MG63 (cell line): ENCODE data around the gene ABCA13. TPM values are rescaled to one million over a fixed set of nuclear protein-coding genes. Genes with fewer than 3 reads are reported as not detected.

Source experiments
- DNase-seq: peaks from one replicate; pipeline ENCODE4 v3.0.0-alpha.2; 2020
- H3K27me3 ChIP-seq: fragments of 250-450 bp; sonication (Bioruptor Pico); 2 replicates; pipeline ENCODE4 v1.5.1; 2020; ENCODE audit warnings: mild to moderate bottlenecking, moderate library complexity
- H3K36me3 ChIP-seq: fragments of 250-450 bp; sonication (Bioruptor Pico); 2 replicates; pipeline ENCODE4 v1.5.1; 2020; ENCODE audit warnings: mild to moderate bottlenecking, moderate library complexity
- H3K4me3 ChIP-seq: fragments of 250-450 bp; sonication (Bioruptor Pico); 2 replicates; pipeline ENCODE4 v1.5.1; 2020; ENCODE audit warnings: mild to moderate bottlenecking, moderate library complexity
- H3K9me3 ChIP-seq: fragments of 250-450 bp; sonication (Bioruptor Pico); 2 replicates; pipeline ENCODE4 v1.5.1; 2020; ENCODE audit warnings: mild to moderate bottlenecking, moderate library complexity
- total RNA-seq: library from RNA; depleted of rRNA; stranded (reverse); fragments of >200 nt; shearing (Covaris generic); gene quantifications from 2 replicates; pipeline ENCODE4 v1.2.3, GENCODE V29; 2014; ENCODE audit warnings: low replicate concordance; rRNA removed

The ABCA13 gene
- total RNA-seq, 1 experiment from 2014 or later: not detected

GRCh38 chr7:48635796-48636195, 464.5 kb downstream of the ABCA13 start:
- Histone ChIP-seq H3K36me3 (no peaks in the 10 kb centered on the region), H3K9me3 (no peaks in the 10 kb centered on the region), H3K4me3 (no peak overlapping the region), H3K27me3 (no peaks in the 10 kb centered on the region)
- no peak for DNase-seq

- peak; percentile 51 for DNase-seq
- Histone ChIP-seq H3K4me3 (no peak overlapping the region), H3K36me3 (no peaks in the 10 kb centered on the region), H3K27me3 (no peaks in the 10 kb centered on the region), H3K9me3 (no peaks in the 10 kb centered on the region)
These were observed 465.2 kb downstream of the ABCA13 start for GRCh38 chr7:48636391-48637015.

GRCh38 chr7:48637382-48637781, 466.1 kb downstream of the ABCA13 start:
- Histone ChIP-seq H3K27me3 (no peaks in the 10 kb centered on the region), H3K9me3 (no peaks in the 10 kb centered on the region), H3K36me3 (no peaks in the 10 kb centered on the region), H3K4me3 (no peak overlapping the region)
- peak; percentile 5 for DNase-seq

GRCh38 chr7:48638041-48638440, 466.8 kb downstream of the ABCA13 start:
- Histone ChIP-seq H3K9me3 (no peaks in the 10 kb centered on the region), H3K27me3 (no peaks in the 10 kb centered on the region), H3K4me3 (no peak overlapping the region), H3K36me3 (no peaks in the 10 kb centered on the region)
- no peak for DNase-seq

GRCh38 chr7:48643431-48644013, 472.3 kb downstream of the ABCA13 start:
- Histone ChIP-seq H3K9me3 (no peaks in the 10 kb centered on the region), H3K36me3 (no peaks in the 10 kb centered on the region), H3K4me3 (no peak overlapping the region), H3K27me3 (peaks cover 3% of the 10 kb centered on the region)
- DNase-seq: no peak

GRCh38 chr7:48658138-48658537, 486.9 kb downstream of the ABCA13 start:
- no peak for DNase-seq
- H3K36me3 ChIP-seq: no peaks in the 10 kb centered on the region

GRCh38 chr7:48660306-48660870, 489.1 kb downstream of the ABCA13 start:
- no peak overlapping the region for H3K4me3 ChIP-seq
- H3K36me3 ChIP-seq: no peaks in the 10 kb centered on the region
- no peak for DNase-seq
- no peaks in the 10 kb centered on the region for H3K9me3 ChIP-seq
- H3K27me3 ChIP-seq: no peaks in the 10 kb centered on the region

More at GRCh38 chr7:48658138-48658537, 486.9 kb downstream of the ABCA13 start:
- H3K9me3 ChIP-seq: no peaks in the 10 kb centered on the region
- H3K27me3 ChIP-seq: no peaks in the 10 kb centered on the region
- no peak overlapping the region for H3K4me3 ChIP-seq

- Histone ChIP-seq H3K9me3 (no peaks in the 10 kb centered on the region), H3K36me3 (no peaks in the 10 kb centered on the region), H3K4me3 (no peak overlapping the region), H3K27me3 (no peaks in the 10 kb centered on the region)
- no peak for DNase-seq
These were observed 493.0 kb downstream of the ABCA13 start for GRCh38 chr7:48664241-48664640.

GRCh38 chr7:48665353-48666135, 494.3 kb downstream of the ABCA13 start:
- H3K36me3 ChIP-seq: no peaks in the 10 kb centered on the region
- no peaks in the 10 kb centered on the region for H3K9me3 ChIP-seq
- H3K4me3 ChIP-seq: no peak overlapping the region
- no peaks in the 10 kb centered on the region for H3K27me3 ChIP-seq
- DNase-seq: no peak

GRCh38 chr7:48667407-48667806, 496.1 kb downstream of the ABCA13 start:
- Histone ChIP-seq H3K36me3 (no peaks in the 10 kb centered on the region), H3K27me3 (no peaks in the 10 kb centered on the region), H3K9me3 (no peaks in the 10 kb centered on the region), H3K4me3 (no peak overlapping the region)
- DNase-seq: no peak

GRCh38 chr7:48671656-48672055, 500.4 kb downstream of the ABCA13 start:
- H3K27me3 ChIP-seq: no peaks in the 10 kb centered on the region

GRCh38 chr7:48681006-48681405, 509.7 kb downstream of the ABCA13 start:
- no peaks in the 10 kb centered on the region for H3K27me3 ChIP-seq
- H3K4me3 ChIP-seq: no peak overlapping the region
- H3K9me3 ChIP-seq: no peaks in the 10 kb centered on the region
- no peaks in the 10 kb centered on the region for H3K36me3 ChIP-seq
- no peak for DNase-seq

More at GRCh38 chr7:48671656-48672055, 500.4 kb downstream of the ABCA13 start:
- no peaks in the 10 kb centered on the region for H3K9me3 ChIP-seq
- H3K36me3 ChIP-seq: no peaks in the 10 kb centered on the region
- no peak overlapping the region for H3K4me3 ChIP-seq
- DNase-seq: no peak

- H3K27me3 ChIP-seq: no peaks in the 10 kb centered on the region
- no peaks in the 10 kb centered on the region for H3K36me3 ChIP-seq
- no peak overlapping the region for H3K4me3 ChIP-seq
- H3K9me3 ChIP-seq: no peaks in the 10 kb centered on the region
- no peak for DNase-seq
These were observed 520.5 kb downstream of the ABCA13 start for GRCh38 chr7:48691788-48692187.

Other genes with a start within 250 kb of the ABCA13 start
- gene PKD1L1, start 223.0 kb upstream of the ABCA13 start, total RNA-seq: 0.13 and 0.79 TPM in 2 replicates
- gene HUS1, start 191.8 kb upstream of the ABCA13 start, total RNA-seq: 3.1 and 17.7 TPM in 2 replicates
- gene SUN3, start 142.4 kb upstream of the ABCA13 start, total RNA-seq: not detected in 2 replicates
- gene C7orf57, start 135.9 kb upstream of the ABCA13 start, total RNA-seq: 0.23 TPM in 1 of 2 replicates, not detected in the other
- 4.9 and 6.2 TPM in 2 replicates for gene UPP1, start 82.2 kb upstream of the ABCA13 start, total RNA-seq